HG03095 (cell line): Measurements from ENCODE around the gene THRAP3.

Source experiments
- ATAC-seq: cut with Tn5 transposase; IDR thresholded peaks from one replicate; pipeline ENCODE4 v1.9.1; 2021; ENCODE audit warnings: moderate library complexity; ENCODE audit not compliant: unreplicated experiment

THRAP3 gene

GRCh38 chr1:36349241-36349671 is 125.0 kb downstream of the THRAP3 start:
- peak; percentile 72 for ATAC-seq

- ATAC-seq: no peak
Measured at GRCh38 chr1:36349839-36350238, 125.6 kb downstream of the THRAP3 start.

- no peak for ATAC-seq
Measured at GRCh38 chr1:36350659-36351226, 126.5 kb downstream of the THRAP3 start.

- no peak for ATAC-seq
Measured at GRCh38 chr1:36351227-36351977, 127.2 kb downstream of the THRAP3 start.

GRCh38 chr1:36352125-36352909 is 128.1 kb downstream of the THRAP3 start:
- no peak for ATAC-seq

- no peak for ATAC-seq
Measured at GRCh38 chr1:36352910-36353878, 129.0 kb downstream of the THRAP3 start.

GRCh38 chr1:36354486-36354885 is 130.2 kb downstream of the THRAP3 start:
- no peak for ATAC-seq
